Chondrocyte (in vitro differentiated cells): ENCODE data around the gene AHDC1. TPM values are rescaled to one million over a fixed set of nuclear protein-coding genes. Genes with fewer than 3 reads are reported as not detected.
"Not testable (repeated sequence)": the region's sequence is repeated elsewhere in the genome, so short reads cannot be mapped to it uniquely, and the experiment has no call there.

Experiments
- DNase-seq: peaks from one replicate; pipeline ENCODE4 v3.0.0; 2021; ENCODE audit warnings: mixed read lengths, low spot score
- H3K27ac Mint-ChIP-seq: one replicate; pipeline ENCODE4 v1.8.0; 2021; ENCODE audit warnings: mild to moderate bottlenecking, moderate library complexity, mixed read lengths; ENCODE audit not compliant: unreplicated experiment
- H3K27me3 Mint-ChIP-seq: 2 replicates; pipeline ENCODE4 v1.8.0; 2021; ENCODE audit warnings: low read depth, mixed read lengths
- H3K36me3 Mint-ChIP-seq: 2 replicates; pipeline ENCODE4 v1.8.0; 2021; ENCODE audit warnings: low read depth, mixed read lengths
- H3K4me1 Mint-ChIP-seq: 2 replicates; pipeline ENCODE4 v1.8.0; 2021; ENCODE audit warnings: low read depth, mild to moderate bottlenecking, mixed read lengths
- H3K4me3 Mint-ChIP-seq: one replicate; pipeline ENCODE4 v1.8.0; 2021; ENCODE audit warnings: mild to moderate bottlenecking, moderate library complexity, mixed read lengths; ENCODE audit not compliant: unreplicated experiment
- H3K9me3 Mint-ChIP-seq: 2 replicates; pipeline ENCODE4 v1.8.0; 2021; ENCODE audit warnings: low read depth, mixed read lengths
- total RNA-seq: library from RNA; stranded (reverse); gene quantifications from 3 replicates; pipeline ENCODE4 v1.2.1, GENCODE V29; 2021
- TF ChIP-seq, protein P1 (sequence below): fragments of 200-600 bp; sonication (generic); IDR thresholded peaks from 2 replicates; pipeline ENCODE4 v1.5.0; 2021; ENCODE audit warnings: antibody characterized with exemption, mild to moderate bottlenecking, moderate library complexity

AHDC1 gene
- total RNA-seq, 1 donor from 2014 or later = 61.8 TPM

DNA sequence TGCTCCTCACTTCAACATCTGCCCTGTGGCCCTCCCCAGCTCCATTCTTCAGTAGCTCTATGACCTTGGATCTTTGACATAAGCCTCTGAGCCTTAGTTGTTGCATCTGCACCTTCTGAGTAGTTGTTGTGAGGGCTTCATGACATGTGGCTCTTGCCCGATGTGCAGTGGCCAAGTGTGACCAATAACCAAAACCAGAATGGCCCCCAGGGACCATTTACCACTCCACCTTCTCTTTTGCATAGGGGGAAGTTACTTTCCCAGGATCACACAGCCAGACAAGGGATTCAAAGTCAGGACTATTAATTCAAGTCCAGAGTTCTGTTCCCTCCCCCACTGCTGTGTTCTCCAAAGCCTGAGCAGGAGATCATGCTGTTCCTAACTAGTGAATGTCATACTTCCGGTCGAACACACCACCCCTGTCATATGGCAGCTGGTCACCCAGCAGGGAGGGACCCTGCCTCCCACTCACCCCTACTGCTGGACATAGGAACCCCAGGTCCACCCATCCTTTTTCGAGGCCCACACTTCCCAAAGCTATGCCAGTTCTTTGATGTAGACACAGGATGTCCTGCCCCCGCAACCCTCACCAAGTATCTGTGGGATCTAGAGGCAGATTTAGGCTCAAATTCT, 27.0 kb upstream of the AHDC1 start:
- Mint-ChIP-seq H3K27ac (peak overlapping the region; percentile 28), H3K4me3 (no peak overlapping the region), H3K36me3 (no peaks in the 10 kb centered on the region), H3K27me3 (no peaks in the 10 kb centered on the region), H3K9me3 (no peaks in the 10 kb centered on the region), H3K4me1 (peaks cover 8% of the 10 kb centered on the region)
- TF ChIP-seq, protein P1, sequence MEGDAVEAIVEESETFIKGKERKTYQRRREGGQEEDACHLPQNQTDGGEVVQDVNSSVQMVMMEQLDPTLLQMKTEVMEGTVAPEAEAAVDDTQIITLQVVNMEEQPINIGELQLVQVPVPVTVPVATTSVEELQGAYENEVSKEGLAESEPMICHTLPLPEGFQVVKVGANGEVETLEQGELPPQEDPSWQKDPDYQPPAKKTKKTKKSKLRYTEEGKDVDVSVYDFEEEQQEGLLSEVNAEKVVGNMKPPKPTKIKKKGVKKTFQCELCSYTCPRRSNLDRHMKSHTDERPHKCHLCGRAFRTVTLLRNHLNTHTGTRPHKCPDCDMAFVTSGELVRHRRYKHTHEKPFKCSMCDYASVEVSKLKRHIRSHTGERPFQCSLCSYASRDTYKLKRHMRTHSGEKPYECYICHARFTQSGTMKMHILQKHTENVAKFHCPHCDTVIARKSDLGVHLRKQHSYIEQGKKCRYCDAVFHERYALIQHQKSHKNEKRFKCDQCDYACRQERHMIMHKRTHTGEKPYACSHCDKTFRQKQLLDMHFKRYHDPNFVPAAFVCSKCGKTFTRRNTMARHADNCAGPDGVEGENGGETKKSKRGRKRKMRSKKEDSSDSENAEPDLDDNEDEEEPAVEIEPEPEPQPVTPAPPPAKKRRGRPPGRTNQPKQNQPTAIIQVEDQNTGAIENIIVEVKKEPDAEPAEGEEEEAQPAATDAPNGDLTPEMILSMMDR = no peak
- no peak for DNase-seq

DNA sequence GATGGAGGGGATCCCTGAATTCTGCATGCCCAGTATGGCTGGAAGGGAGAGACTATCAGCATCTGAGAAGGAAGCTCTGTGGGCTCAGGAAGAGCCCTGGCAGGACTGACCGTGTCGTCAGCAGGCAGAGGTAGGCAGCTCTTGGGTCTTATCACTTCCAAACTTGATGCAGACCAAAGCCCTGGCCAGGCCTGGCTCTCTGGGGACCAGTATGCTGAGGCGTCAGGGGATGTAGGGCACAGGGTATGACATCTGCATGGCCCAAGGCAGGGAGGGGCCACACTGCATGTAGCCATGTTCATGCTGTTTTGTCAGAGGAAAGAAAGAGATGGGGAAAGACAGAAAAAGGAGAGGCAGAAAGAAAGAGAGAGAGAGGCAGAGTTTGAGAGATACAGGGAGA, 24.8 kb upstream of the AHDC1 start:
- no peaks in the 10 kb centered on the region for H3K36me3 Mint-ChIP-seq
- H3K27me3 Mint-ChIP-seq = no peaks in the 10 kb centered on the region
- H3K27ac Mint-ChIP-seq = no peak overlapping the region
- no peaks in the 10 kb centered on the region for H3K9me3 Mint-ChIP-seq
- peaks cover 8% of the 10 kb centered on the region for H3K4me1 Mint-ChIP-seq
- no peak overlapping the region for H3K4me3 Mint-ChIP-seq
- DNase-seq = no peak
- TF ChIP-seq, protein P1 = no peak

DNA sequence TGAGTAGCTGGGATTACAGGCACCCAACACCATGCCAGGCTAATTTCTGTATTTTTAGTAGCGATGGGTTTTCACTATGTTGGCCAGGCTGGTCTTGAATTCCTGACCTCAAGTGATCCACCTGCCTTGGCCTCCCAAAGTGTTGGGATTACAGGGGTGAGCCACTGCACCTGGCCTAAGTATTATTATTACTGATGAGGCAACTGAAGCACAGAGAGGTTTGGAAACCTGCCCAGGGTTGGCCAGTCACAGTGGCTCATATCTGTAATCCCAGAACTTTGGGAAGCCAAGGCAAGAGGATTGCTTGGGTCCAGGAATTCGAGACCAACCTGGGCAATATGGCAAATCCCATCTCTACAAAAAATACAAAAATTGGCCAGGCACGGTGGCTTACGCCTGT, 23.8 kb upstream of the AHDC1 start:
- H3K27me3 Mint-ChIP-seq, H3K4me1 Mint-ChIP-seq, H3K4me3 Mint-ChIP-seq, H3K9me3 Mint-ChIP-seq, H3K36me3 Mint-ChIP-seq, DNase-seq, H3K27ac Mint-ChIP-seq: not testable (repeated sequence)

DNA sequence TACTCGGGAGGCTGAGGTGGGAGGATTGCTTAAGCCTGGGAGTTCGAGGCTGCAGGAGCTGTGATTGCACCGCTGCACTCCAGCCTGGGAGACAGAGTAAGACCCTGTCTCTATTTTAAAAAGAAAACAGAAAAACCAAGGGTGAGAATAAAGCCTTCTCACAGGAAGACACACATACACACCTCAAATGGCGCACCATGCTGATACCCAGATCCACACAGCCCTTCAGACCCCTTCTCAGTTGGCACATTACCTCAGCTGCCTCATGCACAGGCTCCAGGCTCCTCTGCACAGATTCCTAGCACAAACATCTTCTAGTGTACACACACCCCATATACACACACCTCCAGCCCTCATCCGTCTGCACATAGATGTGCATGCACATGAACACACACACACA, 23.1 kb upstream of the AHDC1 start:
- Mint-ChIP-seq H3K4me1 (peaks cover 8% of the 10 kb centered on the region), H3K36me3 (no peaks in the 10 kb centered on the region), H3K9me3 (no peaks in the 10 kb centered on the region), H3K27me3 (no peaks in the 10 kb centered on the region), H3K4me3 (no peak overlapping the region), H3K27ac (no peak overlapping the region)
- TF ChIP-seq, protein P1 = no peak
- DNase-seq = no peak

DNA sequence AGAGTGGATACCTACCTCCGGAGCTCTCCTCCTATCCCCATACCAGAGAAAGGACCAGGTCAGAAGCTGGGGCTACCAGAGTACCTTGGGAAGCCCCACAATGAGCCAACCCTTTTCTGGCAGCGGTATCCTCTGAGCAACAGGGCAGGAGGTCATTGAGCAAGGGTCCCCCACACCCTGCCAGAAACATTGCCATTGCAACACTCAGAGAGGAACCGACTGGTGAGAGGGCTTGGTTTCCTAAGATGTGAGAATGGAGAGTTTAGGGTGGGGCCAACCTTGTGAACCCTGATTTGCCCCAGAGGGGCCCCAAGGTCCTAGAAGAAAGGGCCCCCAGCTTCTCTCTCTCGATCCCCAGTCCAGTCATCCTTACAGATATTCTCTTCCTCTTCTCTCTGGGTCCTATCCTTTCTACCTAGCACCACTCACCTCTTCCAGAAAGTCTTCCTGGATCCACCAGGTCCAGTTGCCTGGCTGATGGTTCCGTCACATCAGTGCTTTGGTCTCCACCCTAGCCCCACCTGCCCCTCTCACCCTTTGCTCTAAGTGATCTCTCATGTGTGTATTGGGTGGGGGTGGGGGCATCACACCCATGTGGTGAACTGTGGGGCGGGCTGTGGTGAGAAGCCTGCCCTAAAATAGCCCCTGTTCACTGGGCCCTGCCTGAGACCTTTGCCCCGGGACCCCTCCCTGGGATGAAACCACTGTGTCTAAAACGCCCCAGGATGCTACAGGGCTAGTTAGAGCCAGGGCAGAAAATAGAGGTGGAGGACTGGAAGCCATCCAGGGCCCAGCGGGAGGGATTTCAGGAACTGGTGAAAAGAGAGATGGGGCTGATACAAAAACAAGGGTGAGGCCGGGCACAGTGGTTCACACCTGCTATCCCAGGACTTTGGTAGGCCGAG, 22.3 kb upstream of the AHDC1 start:
- H3K36me3 Mint-ChIP-seq = no peaks in the 10 kb centered on the region

More for the DNA sequence above, 22.3 kb upstream of the AHDC1 start:
- DNase-seq = no peak
- Mint-ChIP-seq H3K4me3 (no peak overlapping the region), H3K27me3 (no peaks in the 10 kb centered on the region), H3K4me1 (peaks cover 5% of the 10 kb centered on the region), H3K9me3 (no peaks in the 10 kb centered on the region), H3K27ac (no peak overlapping the region)
- TF ChIP-seq, protein P1 = no peak
